Mucosa of descending colon (tissue), 3 donors: ENCODE measurements around the gene BAK1. TPM values are rescaled to one million over a fixed set of nuclear protein-coding genes. Genes with fewer than 3 reads are reported as not detected.

Source experiments
- ATAC-seq: fragments of 200-7000 bp; cut with Tn5 transposase; one replicate; pipeline ENCODE4 v1.9.1; 2020; ENCODE audit warnings: mild to moderate bottlenecking, moderate library complexity
- DNase-seq, 3 donors: peaks; one replicate each; pipeline ENCODE4 v3.0.0-alpha.2; 2020
- H3K36me3 ChIP-seq: fragments of 200-600 bp; one replicate; pipeline ENCODE4 v1.8.0; 2021; ENCODE audit warnings: low read depth, mild to moderate bottlenecking
- H3K4me1 ChIP-seq: fragments of 200-600 bp; one replicate; pipeline ENCODE4 v1.8.0; 2021; ENCODE audit warnings: low read depth, mild to moderate bottlenecking
- H3K4me3 ChIP-seq: fragments of 200-600 bp; one replicate; pipeline ENCODE4 v1.8.0; 2021; ENCODE audit warnings: mild to moderate bottlenecking
- H3K9me3 ChIP-seq: fragments of 200-600 bp; one replicate; pipeline ENCODE4 v1.8.0; 2021; ENCODE audit warnings: mild to moderate bottlenecking
- intact Hi-C, 2 donors: fragments of 100-400 bp; cut with DNase I in 1 of 2; cut with micrococcal nuclease in 1 of 2; formaldehyde crosslinking; loops; one replicate each; pipeline versions ENCODE4 v1.11.0 to v1.11.1; 2022; cut with DNase I, micrococcal nuclease
- total RNA-seq, 3 donors: library from RNA; stranded (reverse); fragmentation: NEBNext Ultra II Directional in 2 of 3; extraction: Animal tissue kit (Norgen Biotek cat#: 25700) in 2 of 3; gene quantifications; one replicate each; pipeline versions ENCODE4 v1.2.1 to v1.2.4, GENCODE V29; 2021 to 2023
- TF ChIP-seq, protein P1 (sequence below): fragments of 200-600 bp; IDR thresholded peaks from one replicate; pipeline ENCODE4 v1.8.0; 2022; ENCODE audit warnings: antibody characterized with exemption, mild to moderate bottlenecking
- donor health status: DM: no; HTN: no; CAD: no; lungs with moderate emphysema.
- donor health status: DM: no; HTN: no; CAD: no.
- donor health status: DM: no; HTN: yes; CAD: no.

Gene BAK1
- total RNA-seq, 3 donors from 2014 or later: 57.1 to 97.9 (median 90.5) TPM

DNA sequence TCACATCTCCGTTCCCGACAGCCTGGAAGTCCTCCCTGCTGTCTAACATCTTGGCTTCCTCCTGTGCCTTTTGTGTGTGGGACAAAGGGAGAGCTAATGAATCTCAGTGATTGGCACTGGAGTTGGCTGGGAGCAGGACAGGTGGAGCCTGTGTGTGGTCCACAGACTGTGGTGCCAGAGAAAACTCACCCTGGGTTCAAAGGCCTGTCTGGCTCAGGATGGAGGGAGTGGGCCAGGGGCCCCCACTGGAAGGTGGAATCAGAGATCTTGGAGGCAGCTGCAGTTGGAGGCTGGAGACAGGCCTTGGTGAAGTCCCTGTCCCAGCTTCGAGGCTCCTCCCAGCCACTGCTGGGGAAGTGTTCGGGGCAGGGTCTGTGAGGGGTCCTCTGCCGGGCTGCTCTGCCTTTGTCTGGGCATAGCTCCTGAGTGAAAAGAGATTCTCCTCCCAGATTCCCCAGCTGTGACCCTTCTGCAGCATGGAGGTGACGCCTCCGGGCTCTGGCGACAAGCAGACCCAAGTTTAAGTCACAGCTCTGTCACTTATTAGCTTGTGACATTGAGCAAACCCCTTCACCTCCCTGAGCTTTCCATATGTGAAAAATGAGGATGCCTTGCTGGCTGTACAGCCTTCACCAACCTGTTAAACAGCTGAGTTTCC is 27.2 kb upstream of the BAK1 start:
- Histone ChIP-seq H3K4me3 (no peak overlapping the region), H3K36me3 (no peaks in the 10 kb centered on the region), H3K4me1 (peaks cover 7% of the 10 kb centered on the region), H3K9me3 (peaks cover 2% of the 10 kb centered on the region)
- intact Hi-C loops: no loop called here
- ATAC-seq (no peak), DNase-seq (peak in 1 of 3 donors; percentile 45)
- TF ChIP-seq, protein P1, sequence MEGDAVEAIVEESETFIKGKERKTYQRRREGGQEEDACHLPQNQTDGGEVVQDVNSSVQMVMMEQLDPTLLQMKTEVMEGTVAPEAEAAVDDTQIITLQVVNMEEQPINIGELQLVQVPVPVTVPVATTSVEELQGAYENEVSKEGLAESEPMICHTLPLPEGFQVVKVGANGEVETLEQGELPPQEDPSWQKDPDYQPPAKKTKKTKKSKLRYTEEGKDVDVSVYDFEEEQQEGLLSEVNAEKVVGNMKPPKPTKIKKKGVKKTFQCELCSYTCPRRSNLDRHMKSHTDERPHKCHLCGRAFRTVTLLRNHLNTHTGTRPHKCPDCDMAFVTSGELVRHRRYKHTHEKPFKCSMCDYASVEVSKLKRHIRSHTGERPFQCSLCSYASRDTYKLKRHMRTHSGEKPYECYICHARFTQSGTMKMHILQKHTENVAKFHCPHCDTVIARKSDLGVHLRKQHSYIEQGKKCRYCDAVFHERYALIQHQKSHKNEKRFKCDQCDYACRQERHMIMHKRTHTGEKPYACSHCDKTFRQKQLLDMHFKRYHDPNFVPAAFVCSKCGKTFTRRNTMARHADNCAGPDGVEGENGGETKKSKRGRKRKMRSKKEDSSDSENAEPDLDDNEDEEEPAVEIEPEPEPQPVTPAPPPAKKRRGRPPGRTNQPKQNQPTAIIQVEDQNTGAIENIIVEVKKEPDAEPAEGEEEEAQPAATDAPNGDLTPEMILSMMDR: no peak

- intact Hi-C loops: no loop called here
- no peak for ATAC-seq
- no peak overlapping the region for H3K4me3 ChIP-seq
- no peaks in the 10 kb centered on the region for H3K36me3 ChIP-seq
- H3K9me3 ChIP-seq: peaks cover 2% of the 10 kb centered on the region
- no peak for DNase-seq
- H3K4me1 ChIP-seq: peaks cover 7% of the 10 kb centered on the region
- TF ChIP-seq, protein P1: no peak
Observed at GRCh38 chr6:33606642-33607041, 26.6 kb upstream of the BAK1 start.

GRCh38 chr6:33604941-33605854 is 25.1 kb upstream of the BAK1 start:
- no peak for ATAC-seq
- DNase-seq: no peak

GRCh38 chr6:33602180-33602579 is 22.1 kb upstream of the BAK1 start:
- no peaks in the 10 kb centered on the region for H3K4me1 ChIP-seq
- no peak overlapping the region for H3K4me3 ChIP-seq
- H3K9me3 ChIP-seq: peaks cover 2% of the 10 kb centered on the region
- DNase-seq: no peak
- ATAC-seq: no peak
- intact Hi-C loops: no loop called here
- H3K36me3 ChIP-seq: no peaks in the 10 kb centered on the region
- TF ChIP-seq, protein P1: no peak

More at GRCh38 chr6:33604941-33605854, 25.1 kb upstream of the BAK1 start:
- TF ChIP-seq, protein P1: no peak
- no peak overlapping the region for H3K4me3 ChIP-seq
- no peaks in the 10 kb centered on the region for H3K36me3 ChIP-seq
- H3K9me3 ChIP-seq: peaks cover 2% of the 10 kb centered on the region
- intact Hi-C loops: no loop called here
- no peaks in the 10 kb centered on the region for H3K4me1 ChIP-seq

DNA sequence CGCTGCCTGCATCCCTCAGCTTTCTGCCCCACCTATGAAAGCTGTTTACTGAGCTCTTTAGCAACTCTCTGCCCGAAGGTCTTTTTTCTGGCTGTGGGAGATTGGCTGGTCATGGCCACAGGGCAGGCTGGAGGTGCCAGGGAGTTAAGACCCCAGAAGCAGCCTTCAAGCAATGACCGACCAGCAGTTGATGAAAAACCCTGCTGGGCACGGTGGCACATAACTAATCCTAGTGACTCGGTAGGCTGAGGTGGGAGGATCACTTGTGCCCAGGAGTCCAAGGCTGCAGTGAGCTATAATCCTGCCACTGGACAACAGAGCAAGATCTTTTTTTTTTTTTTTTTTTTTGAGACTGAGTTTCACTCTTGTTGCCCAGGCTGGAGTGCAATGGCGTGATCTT is 20.7 kb upstream of the BAK1 start:
- H3K36me3 ChIP-seq: no peaks in the 10 kb centered on the region
- no peak overlapping the region for H3K4me3 ChIP-seq
- ATAC-seq (no peak), DNase-seq (no peak)
- TF ChIP-seq, protein P1: no peak
- peaks cover 2% of the 10 kb centered on the region for H3K9me3 ChIP-seq
- intact Hi-C loops: no loop called here
- no peaks in the 10 kb centered on the region for H3K4me1 ChIP-seq
